ENCODE data around the gene DAZAP1.

The DAZAP1 gene

DNA sequence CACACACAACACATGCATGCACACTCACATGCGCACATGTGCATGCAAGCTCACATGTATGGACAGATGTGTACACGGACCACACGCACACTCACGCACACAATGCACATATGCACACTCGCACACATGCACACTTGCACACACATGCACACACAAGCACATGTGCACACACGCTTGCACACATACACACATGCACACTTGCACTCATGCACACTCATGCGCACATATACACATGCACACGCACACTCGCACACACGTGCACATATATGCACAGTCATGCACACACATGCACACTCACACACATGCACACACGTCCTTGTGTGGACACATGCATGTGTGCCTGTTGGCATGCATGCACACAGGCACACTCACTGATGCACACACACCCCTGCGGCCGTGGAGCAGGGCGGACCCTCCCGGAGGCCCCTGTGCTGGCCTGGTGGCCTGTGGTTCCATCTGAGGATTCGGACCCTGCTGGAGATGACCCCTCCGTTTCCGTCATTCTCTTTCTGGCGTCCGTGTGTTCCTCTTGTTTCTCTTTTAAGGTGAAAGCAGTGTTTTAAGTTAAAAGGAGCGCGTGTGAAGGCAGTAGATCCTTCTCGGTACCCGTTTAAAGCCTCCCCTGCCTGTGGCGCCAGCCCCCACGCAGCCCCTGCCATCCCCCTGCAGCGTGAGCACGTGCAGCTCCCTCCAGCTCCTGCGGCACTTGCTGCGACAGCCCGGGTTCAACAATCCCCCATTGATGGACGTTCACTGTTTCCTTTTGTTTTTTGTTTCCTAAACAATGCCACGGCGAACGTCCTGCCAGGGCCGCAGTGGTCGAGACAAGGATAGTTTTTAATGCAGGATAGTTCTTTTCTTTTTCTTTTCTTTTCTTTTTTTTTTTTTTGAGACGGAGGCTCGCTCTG lies 18.1 kb upstream of the DAZAP1 start:
- ChIA-PET CTCF (no interaction called here), POLR2A (no interaction called here)
- no peak for DNase-seq (ENCODE audit: extremely low spot score)
- TF ChIP-seq, protein P1, sequence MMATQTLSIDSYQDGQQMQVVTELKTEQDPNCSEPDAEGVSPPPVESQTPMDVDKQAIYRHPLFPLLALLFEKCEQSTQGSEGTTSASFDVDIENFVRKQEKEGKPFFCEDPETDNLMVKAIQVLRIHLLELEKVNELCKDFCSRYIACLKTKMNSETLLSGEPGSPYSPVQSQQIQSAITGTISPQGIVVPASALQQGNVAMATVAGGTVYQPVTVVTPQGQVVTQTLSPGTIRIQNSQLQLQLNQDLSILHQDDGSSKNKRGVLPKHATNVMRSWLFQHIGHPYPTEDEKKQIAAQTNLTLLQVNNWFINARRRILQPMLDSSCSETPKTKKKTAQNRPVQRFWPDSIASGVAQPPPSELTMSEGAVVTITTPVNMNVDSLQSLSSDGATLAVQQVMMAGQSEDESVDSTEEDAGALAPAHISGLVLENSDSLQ (IDR thresholded peaks at IDR 0.05) = no peak
- TF ChIP-seq FOXA1 (IDR thresholded peaks at IDR 0.05) (no peak), ZNF384 (IDR thresholded peaks at IDR 0.05) (no peak)

DNA sequence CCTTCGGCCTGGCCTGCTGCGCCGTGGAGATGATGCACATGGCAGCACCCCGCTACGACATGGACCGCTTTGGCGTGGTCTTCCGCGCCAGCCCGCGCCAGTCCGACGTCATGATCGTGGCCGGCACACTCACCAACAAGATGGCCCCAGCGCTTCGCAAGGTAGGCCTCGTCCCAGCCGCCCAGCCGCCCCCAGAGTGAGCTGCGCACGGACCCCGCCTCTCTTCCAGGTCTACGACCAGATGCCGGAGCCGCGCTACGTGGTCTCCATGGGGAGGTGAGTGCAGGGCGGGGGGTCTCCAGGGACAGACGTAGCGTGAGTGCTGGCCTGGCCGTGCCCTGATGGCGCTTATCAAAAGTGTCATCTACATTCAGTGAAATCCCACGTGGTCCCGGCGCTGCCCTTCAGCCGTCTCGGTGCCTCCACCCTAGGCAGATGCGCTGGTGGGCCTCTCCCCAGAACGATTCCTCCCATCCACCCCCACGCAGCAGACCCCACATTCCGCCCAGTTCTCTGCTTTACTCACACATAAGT lies 16.4 kb upstream of the DAZAP1 start:
- ChIA-PET CTCF (no interaction called here), POLR2A (no interaction called here)
- TF ChIP-seq FOXA1 (IDR thresholded peaks at IDR 0.05) = no peak
- TF ChIP-seq ZNF384 (IDR thresholded peaks at IDR 0.05) = no peak
- TF ChIP-seq LEF1 (IDR thresholded peaks at IDR 0.05; ENCODE audit: borderline replicate concordance) = no peak
- TF ChIP-seq TARDBP (IDR thresholded peaks at IDR 0.05) = no peak
- TF ChIP-seq SUZ12 (IDR thresholded peaks at IDR 0.05) = no peak
- TF ChIP-seq BHLHE40 (IDR thresholded peaks at IDR 0.05; ENCODE audit: borderline replicate concordance) = no peak
- no peak for TF ChIP-seq SP1 (IDR thresholded peaks at IDR 0.05)
- TF ChIP-seq ELF4 (IDR thresholded peaks at IDR 0.05) = no peak
- TF ChIP-seq FOXM1 (IDR thresholded peaks at IDR 0.05; ENCODE audit: borderline replicate concordance) = no peak
- TF ChIP-seq NFRKB (IDR thresholded peaks at IDR 0.05) = no peak
- TF ChIP-seq, protein P1 (IDR thresholded peaks at IDR 0.05) = no peak
- no peak for TF ChIP-seq FOXK2 (IDR thresholded peaks at IDR 0.05)
- TF ChIP-seq HDGF (IDR thresholded peaks at IDR 0.05; ENCODE audit: borderline replicate concordance) = no peak
- TF ChIP-seq CTBP1 (IDR thresholded peaks at IDR 0.05; ENCODE audit: borderline replicate concordance) = no peak
- no peak for TF ChIP-seq L3MBTL2 (conservative IDR thresholded peaks at IDR 0.05)
- no peak for DNase-seq (ENCODE audit: extremely low spot score)

- TF ChIP-seq L3MBTL2 (conservative IDR thresholded peaks at IDR 0.05) (no peak), LEF1 (IDR thresholded peaks at IDR 0.05; ENCODE audit: borderline replicate concordance) (no peak), TARDBP (IDR thresholded peaks at IDR 0.05) (no peak), SUZ12 (IDR thresholded peaks at IDR 0.05) (no peak), NFRKB (IDR thresholded peaks at IDR 0.05) (no peak), ARNT (IDR thresholded peaks at IDR 0.05) (no peak), FOXM1 (IDR thresholded peaks at IDR 0.05; ENCODE audit: borderline replicate concordance) (no peak), FOXA1 (IDR thresholded peaks at IDR 0.05) (no peak), ELF4 (IDR thresholded peaks at IDR 0.05) (no peak), SP1 (IDR thresholded peaks at IDR 0.05) (no peak), ZNF384 (IDR thresholded peaks at IDR 0.05) (no peak), BHLHE40 (IDR thresholded peaks at IDR 0.05; ENCODE audit: borderline replicate concordance) (no peak), CTBP1 (IDR thresholded peaks at IDR 0.05; ENCODE audit: borderline replicate concordance) (no peak), HDGF (IDR thresholded peaks at IDR 0.05; ENCODE audit: borderline replicate concordance) (no peak)
- TF ChIP-seq, protein P1 (IDR thresholded peaks at IDR 0.05) = no peak
- no peak for DNase-seq (ENCODE audit: extremely low spot score)
- ChIA-PET POLR2A (no interaction called here), CTCF (no interaction called here)
These were observed 15.0 kb upstream of the DAZAP1 start for GRCh38 chr19:1392407-1392806.

- CTCF ChIA-PET = no interaction called here
- DNase-seq (ENCODE audit: extremely low spot score) = no peak
- TF ChIP-seq L3MBTL2 (conservative IDR thresholded peaks at IDR 0.05) = no peak
- no peak for TF ChIP-seq TARDBP (IDR thresholded peaks at IDR 0.05)
- TF ChIP-seq FOXA1 (IDR thresholded peaks at IDR 0.05) = no peak
- TF ChIP-seq SUZ12 (IDR thresholded peaks at IDR 0.05) = no peak
- TF ChIP-seq ARNT (IDR thresholded peaks at IDR 0.05) = no peak
- POLR2A ChIA-PET = no interaction called here
These were observed 14.4 kb upstream of the DAZAP1 start for GRCh38 chr19:1392939-1393530.

- no peak for DNase-seq (ENCODE audit: extremely low spot score)
- POLR2A ChIA-PET = no interaction called here
- CTCF ChIA-PET = no interaction called here
- TF ChIP-seq SUZ12 (IDR thresholded peaks at IDR 0.05) (no peak), BHLHE40 (IDR thresholded peaks at IDR 0.05; ENCODE audit: borderline replicate concordance) (no peak), ZNF384 (IDR thresholded peaks at IDR 0.05) (no peak), NFRKB (IDR thresholded peaks at IDR 0.05) (no peak), HDGF (IDR thresholded peaks at IDR 0.05; ENCODE audit: borderline replicate concordance) (no peak), ARNT (IDR thresholded peaks at IDR 0.05) (no peak), L3MBTL2 (conservative IDR thresholded peaks at IDR 0.05) (no peak), ELF4 (IDR thresholded peaks at IDR 0.05) (no peak), TARDBP (IDR thresholded peaks at IDR 0.05) (no peak), CTBP1 (IDR thresholded peaks at IDR 0.05; ENCODE audit: borderline replicate concordance) (no peak), SP1 (IDR thresholded peaks at IDR 0.05) (no peak), FOXM1 (IDR thresholded peaks at IDR 0.05; ENCODE audit: borderline replicate concordance) (no peak), FOXK2 (IDR thresholded peaks at IDR 0.05) (no peak)
- TF ChIP-seq, protein P1 (IDR thresholded peaks at IDR 0.05) = no peak
These were observed 13.5 kb upstream of the DAZAP1 start for GRCh38 chr19:1393841-1394240.

Data from HEK293T (cell line).